ENCODE data around the gene NRAP. TPM values are rescaled to one million over a fixed set of nuclear protein-coding genes. Genes with fewer than 3 reads are reported as not detected.

The NRAP gene
- polyA plus RNA-seq, 1 donor (not counting 4 experiments of a cell fraction or from before 2014, with no cell fraction given), result not detected

DNA sequence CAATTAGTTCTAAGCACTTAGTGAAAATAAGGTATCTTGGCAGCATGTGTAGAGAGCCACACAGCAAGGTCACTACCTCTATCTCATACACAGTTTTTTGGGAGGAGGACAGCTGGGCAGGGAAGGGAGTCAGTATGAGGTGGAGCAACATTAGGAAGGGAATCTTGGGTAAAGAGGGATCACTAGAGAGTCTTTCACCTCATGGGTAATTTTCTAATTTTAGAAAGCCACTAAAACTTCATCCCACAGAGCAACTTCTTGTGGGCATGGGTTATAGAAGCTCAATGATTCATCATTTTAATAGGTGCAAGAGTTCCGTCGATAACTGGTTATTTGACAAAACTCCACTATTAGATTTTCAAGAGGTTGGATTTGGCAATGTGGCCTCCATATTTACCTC, 2.5 kb downstream of the NRAP start:
- TF ChIP-seq, protein P1, sequence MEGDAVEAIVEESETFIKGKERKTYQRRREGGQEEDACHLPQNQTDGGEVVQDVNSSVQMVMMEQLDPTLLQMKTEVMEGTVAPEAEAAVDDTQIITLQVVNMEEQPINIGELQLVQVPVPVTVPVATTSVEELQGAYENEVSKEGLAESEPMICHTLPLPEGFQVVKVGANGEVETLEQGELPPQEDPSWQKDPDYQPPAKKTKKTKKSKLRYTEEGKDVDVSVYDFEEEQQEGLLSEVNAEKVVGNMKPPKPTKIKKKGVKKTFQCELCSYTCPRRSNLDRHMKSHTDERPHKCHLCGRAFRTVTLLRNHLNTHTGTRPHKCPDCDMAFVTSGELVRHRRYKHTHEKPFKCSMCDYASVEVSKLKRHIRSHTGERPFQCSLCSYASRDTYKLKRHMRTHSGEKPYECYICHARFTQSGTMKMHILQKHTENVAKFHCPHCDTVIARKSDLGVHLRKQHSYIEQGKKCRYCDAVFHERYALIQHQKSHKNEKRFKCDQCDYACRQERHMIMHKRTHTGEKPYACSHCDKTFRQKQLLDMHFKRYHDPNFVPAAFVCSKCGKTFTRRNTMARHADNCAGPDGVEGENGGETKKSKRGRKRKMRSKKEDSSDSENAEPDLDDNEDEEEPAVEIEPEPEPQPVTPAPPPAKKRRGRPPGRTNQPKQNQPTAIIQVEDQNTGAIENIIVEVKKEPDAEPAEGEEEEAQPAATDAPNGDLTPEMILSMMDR (optimal IDR thresholded peaks at IDR 0.05 in 1 of 3, IDR thresholded peaks at IDR 0.05 in 1 of 3, conservative IDR thresholded peaks at IDR 0.05 in 1 of 3; ENCODE audit: extremely low read depth in 1 of 3, insufficient read depth in 2 of 3, low read length in 3 of 3), result no peak
- no peak for TF ChIP-seq EZH2 (IDR thresholded peaks at IDR 0.05; ENCODE audit: low read length)
- H2AFZ ChIP-seq (ENCODE audit: control insufficient read depth, low read length), result no peak overlapping the region
- FAIRE-seq (no peak), DNase-seq (ENCODE audit: low read depth, low spot score) (no peak)
- peaks cover 5% of the 10 kb centered on the region for H3K4me1 ChIP-seq (ENCODE audit: control insufficient read depth, extremely low read depth, insufficient read depth, low read length)
- no peaks in the 10 kb centered on the region for H4K20me1 ChIP-seq (ENCODE audit: control insufficient read depth, extremely low read depth, insufficient read depth, low read length)
- H3K4me3 ChIP-seq (ENCODE audit: control insufficient read depth in 2 of 3, extremely low read depth in 1 of 3, insufficient read depth in 2 of 3, low read depth in 1 of 3, low read length in 3 of 3), result no peak overlapping the region
- no peak overlapping the region for H3K27ac ChIP-seq (ENCODE audit: control insufficient read depth, insufficient read depth, low read length)
- no peaks in the 10 kb centered on the region for H3K9me3 ChIP-seq (ENCODE audit: control insufficient read depth, low read depth, low read length)
- no peak overlapping the region for H3K9ac ChIP-seq (ENCODE audit: control insufficient read depth, extremely low read depth, insufficient read depth, low read length)
- dilution Hi-C loops (cut with MboI; ENCODE audit: extremely low pct_ligation_motif_present, low sequenced_read_pairs), result no loop called here
- H3K9me1 ChIP-seq (ENCODE audit: control insufficient read depth, extremely low read depth, insufficient read depth, low read length), result no peaks in the 10 kb centered on the region
- H3K27me3 ChIP-seq (ENCODE audit: control insufficient read depth, extremely low read depth, insufficient read depth, low read length), result no peaks in the 10 kb centered on the region
- no peaks in the 10 kb centered on the region for H3K36me3 ChIP-seq (ENCODE audit: control insufficient read depth in 2 of 2, extremely low read depth in 1 of 2, insufficient read depth in 2 of 2, low read length in 2 of 2)
- no peaks in the 10 kb centered on the region for H3K79me2 ChIP-seq (ENCODE audit: control insufficient read depth, insufficient read depth, low read length)
- H3K4me2 ChIP-seq (ENCODE audit: control insufficient read depth, extremely low read depth, insufficient read depth, low read depth, low read length), result no peak overlapping the region

DNA sequence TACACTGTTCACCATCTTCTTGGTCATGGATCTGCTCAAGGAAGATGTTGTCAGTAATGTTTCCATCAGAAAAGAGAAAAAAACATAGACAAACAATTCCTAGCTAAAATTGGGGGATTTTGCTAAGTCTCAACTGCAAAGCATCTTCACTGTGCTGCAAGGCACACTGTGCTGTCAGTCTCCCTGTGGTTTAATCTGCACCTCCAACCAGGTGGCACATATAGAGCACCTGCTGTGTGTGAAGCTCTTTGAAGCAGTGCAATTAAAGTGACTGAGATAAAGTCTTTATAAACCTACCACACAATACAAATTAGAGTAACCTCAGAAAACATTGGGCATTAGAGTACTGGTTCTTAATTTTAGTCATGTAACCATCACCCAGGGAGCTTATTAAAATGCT, 6.3 kb downstream of the NRAP start:
- no peaks in the 10 kb centered on the region for H3K36me3 ChIP-seq (ENCODE audit: control insufficient read depth in 2 of 2, extremely low read depth in 1 of 2, insufficient read depth in 2 of 2, low read length in 2 of 2)
- no peak overlapping the region for H3K27ac ChIP-seq (ENCODE audit: control insufficient read depth, insufficient read depth, low read length)
- no peak overlapping the region for H3K9ac ChIP-seq (ENCODE audit: control insufficient read depth, extremely low read depth, insufficient read depth, low read length)
- H2AFZ ChIP-seq (ENCODE audit: control insufficient read depth, low read length), result no peak overlapping the region
- H3K79me2 ChIP-seq (ENCODE audit: control insufficient read depth, insufficient read depth, low read length), result no peaks in the 10 kb centered on the region
- dilution Hi-C loops (cut with MboI; ENCODE audit: extremely low pct_ligation_motif_present, low sequenced_read_pairs), result no loop called here
- H3K9me1 ChIP-seq (ENCODE audit: control insufficient read depth, extremely low read depth, insufficient read depth, low read length), result no peaks in the 10 kb centered on the region
- no peaks in the 10 kb centered on the region for H3K9me3 ChIP-seq (ENCODE audit: control insufficient read depth, low read depth, low read length)
- no peak for DNase-seq (ENCODE audit: low read depth, low spot score)
- H3K27me3 ChIP-seq (ENCODE audit: control insufficient read depth, extremely low read depth, insufficient read depth, low read length), result no peaks in the 10 kb centered on the region
- H3K4me3 ChIP-seq (ENCODE audit: control insufficient read depth in 2 of 3, extremely low read depth in 1 of 3, insufficient read depth in 2 of 3, low read depth in 1 of 3, low read length in 3 of 3), result no peak overlapping the region
- no peaks in the 10 kb centered on the region for H4K20me1 ChIP-seq (ENCODE audit: control insufficient read depth, extremely low read depth, insufficient read depth, low read length)
- H3K4me2 ChIP-seq (ENCODE audit: control insufficient read depth, extremely low read depth, insufficient read depth, low read depth, low read length), result no peak overlapping the region
- TF ChIP-seq, protein P1 (optimal IDR thresholded peaks at IDR 0.05 in 1 of 3, IDR thresholded peaks at IDR 0.05 in 1 of 3, conservative IDR thresholded peaks at IDR 0.05 in 1 of 3; ENCODE audit: extremely low read depth in 1 of 3, insufficient read depth in 2 of 3, low read length in 3 of 3), result no peak
- no peak for TF ChIP-seq EZH2 (IDR thresholded peaks at IDR 0.05; ENCODE audit: low read length)
- H3K4me1 ChIP-seq (ENCODE audit: control insufficient read depth, extremely low read depth, insufficient read depth, low read length), result no peaks in the 10 kb centered on the region
- no peak for FAIRE-seq
